Mucosa of descending colon (tissue), 3 donors: Measurements from ENCODE around the gene MPIG6B. TPM values are rescaled to one million over a fixed set of nuclear protein-coding genes. Genes with fewer than 3 reads are reported as not detected.

Experiments
- ATAC-seq: fragments of 200-7000 bp; cut with Tn5 transposase; one replicate; pipeline ENCODE4 v1.9.1; 2020; ENCODE audit warnings: mild to moderate bottlenecking, moderate library complexity
- DNase-seq, 3 donors: peaks; one replicate each; pipeline ENCODE4 v3.0.0-alpha.2; 2020
- H3K36me3 ChIP-seq: fragments of 200-600 bp; one replicate; pipeline ENCODE4 v1.8.0; 2021; ENCODE audit warnings: low read depth, mild to moderate bottlenecking
- H3K4me1 ChIP-seq: fragments of 200-600 bp; one replicate; pipeline ENCODE4 v1.8.0; 2021; ENCODE audit warnings: low read depth, mild to moderate bottlenecking
- H3K4me3 ChIP-seq: fragments of 200-600 bp; one replicate; pipeline ENCODE4 v1.8.0; 2021; ENCODE audit warnings: mild to moderate bottlenecking
- H3K9me3 ChIP-seq: fragments of 200-600 bp; one replicate; pipeline ENCODE4 v1.8.0; 2021; ENCODE audit warnings: mild to moderate bottlenecking
- CTCF ChIP-seq: fragments of 200-600 bp; IDR thresholded peaks from one replicate; pipeline ENCODE4 v1.8.0; 2022; ENCODE audit warnings: antibody characterized with exemption, mild to moderate bottlenecking
- intact Hi-C, 2 donors: fragments of 100-400 bp; cut with DNase I in 1 of 2; cut with micrococcal nuclease in 1 of 2; formaldehyde crosslinking; loops; one replicate each; pipeline versions ENCODE4 v1.11.0 to v1.11.1; 2022; cut with DNase I, micrococcal nuclease
- long read RNA-seq, 2 donors: library from polyadenylated mRNA; unstranded; transcript quantifications; one replicate each; pipeline ENCODE4 v2.0.0, GENCODE V29; 2019 to 2021
- total RNA-seq, 3 donors: library from RNA; stranded (reverse); fragmentation: NEBNext Ultra II Directional in 2 of 3; extraction: Animal tissue kit (Norgen Biotek cat#: 25700) in 2 of 3; gene quantifications; one replicate each; pipeline versions ENCODE4 v1.2.1 to v1.2.4, GENCODE V29; 2021 to 2023
- donor health status: DM: no; HTN: no; CAD: no; lungs with moderate emphysema.
- donor health status: DM: no; HTN: no; CAD: no.
- donor health status: DM: no; HTN: yes; CAD: no.

The MPIG6B gene
- total RNA-seq, result 1 to 10 TPM in 1 of 3 donors, under 1 TPM in 2; 0.48 to 1.4 (median 0.57) TPM
- long read RNA-seq, donor 1, result 0 reads
- long read RNA-seq, donor 2, result 0 reads

DNA sequence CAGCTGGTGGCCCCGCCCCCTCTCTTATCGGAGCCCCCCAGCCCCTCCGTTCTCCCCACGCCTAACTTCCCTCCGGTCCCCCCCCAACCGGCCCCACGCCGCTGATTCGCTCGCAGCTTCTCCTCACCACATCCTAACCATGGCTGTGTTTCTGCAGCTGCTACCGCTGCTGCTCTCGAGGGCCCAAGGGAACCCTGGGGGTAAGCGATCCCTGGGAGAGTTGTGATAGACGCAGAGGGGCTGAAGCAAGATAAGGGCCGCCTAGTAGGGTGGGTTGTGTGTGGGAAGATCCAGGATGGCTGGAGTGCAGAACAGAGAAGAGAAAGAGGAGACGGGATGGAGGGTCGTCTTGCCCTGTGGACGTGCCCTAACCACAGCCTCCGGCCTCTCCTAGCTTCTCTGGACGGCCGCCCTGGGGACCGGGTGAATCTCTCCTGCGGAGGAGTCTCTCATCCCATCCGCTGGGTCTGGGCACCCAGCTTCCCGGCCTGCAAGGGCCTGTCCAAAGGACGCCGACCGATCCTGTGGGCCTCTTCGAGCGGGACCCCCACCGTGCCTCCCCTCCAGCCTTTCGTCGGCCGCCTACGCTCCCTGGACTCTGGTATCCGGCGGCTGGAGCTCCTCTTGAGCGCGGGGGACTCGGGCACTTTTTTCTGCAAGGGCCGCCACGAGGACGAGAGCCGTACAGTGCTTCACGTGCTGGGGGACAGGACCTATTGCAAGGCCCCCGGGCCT, at the start of gene MPIG6B:
MPIG6B (plus strand) TSS at position 129 of the 735 bp plus-strand sequence; CDS start at position 140, 11 bp downstream.
- DNase-seq, result no peak
- peaks cover 23% of the 10 kb centered on the region for H3K4me1 ChIP-seq
- intact Hi-C loops, result no loop called here
- no peak within 1 kb of the TSS for H3K4me3 ChIP-seq
- H3K36me3 ChIP-seq, result no peaks in the 10 kb centered on the region
- H3K9me3 ChIP-seq, result no peaks in the 10 kb centered on the region
- ATAC-seq, result no peak
- TF ChIP-seq CTCF, result no peak

- intact Hi-C loops, result no loop called here
- TF ChIP-seq CTCF, result no peak
- ATAC-seq, result no peak
- Histone ChIP-seq H3K9me3 (no peaks in the 10 kb centered on the region), H3K4me3 (no peak overlapping the region), H3K36me3 (no peaks in the 10 kb centered on the region), H3K4me1 (peaks cover 11% of the 10 kb centered on the region)
- no peak for DNase-seq
Observed at GRCh38 chr6:31676322-31676903, 46.8 kb upstream of the MPIG6B start.

DNA sequence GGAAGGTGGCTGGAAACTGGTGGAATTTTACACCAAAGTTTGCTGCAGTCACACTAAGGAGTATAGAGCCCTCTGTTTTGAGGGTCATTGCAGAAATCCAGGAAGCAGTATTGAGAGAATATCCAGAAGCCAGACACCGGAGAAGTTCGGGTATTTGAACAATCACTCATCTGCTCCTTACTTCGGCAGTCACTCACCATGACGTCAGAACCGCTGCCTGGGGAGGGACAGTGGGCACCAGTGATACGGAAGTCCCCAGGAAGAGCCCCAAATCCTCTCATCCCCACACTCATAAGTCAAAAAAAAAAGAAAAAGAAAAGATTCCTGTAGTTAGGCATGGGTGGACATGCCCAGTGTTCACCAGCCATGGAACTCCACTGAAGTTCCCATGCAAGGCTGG, 46.3 kb upstream of the MPIG6B start:
- Histone ChIP-seq H3K4me1 (peaks cover 14% of the 10 kb centered on the region), H3K9me3 (no peaks in the 10 kb centered on the region), H3K36me3 (no peaks in the 10 kb centered on the region), H3K4me3 (no peak overlapping the region)
- TF ChIP-seq CTCF, result no peak
- intact Hi-C loops, result no loop called here
- no peak for ATAC-seq
- no peak for DNase-seq

GRCh38 chr6:31677955-31678354, 45.2 kb upstream of the MPIG6B start:
- ATAC-seq (no peak), DNase-seq (no peak)
- intact Hi-C loops, result no loop called here
- H3K36me3 ChIP-seq, result no peaks in the 10 kb centered on the region
- no peak overlapping the region for H3K4me3 ChIP-seq
- peaks cover 14% of the 10 kb centered on the region for H3K4me1 ChIP-seq
- H3K9me3 ChIP-seq, result no peaks in the 10 kb centered on the region
- TF ChIP-seq CTCF, result no peak

- DNase-seq (peak; percentile 87 to 90 (median 89)), ATAC-seq (peak; percentile 87)
- no peaks in the 10 kb centered on the region for H3K36me3 ChIP-seq
- peak; percentile 68 for TF ChIP-seq CTCF
- H3K9me3 ChIP-seq, result no peaks in the 10 kb centered on the region
- no peak within 1 kb of the TSS for H3K4me3 ChIP-seq
- H3K4me1 ChIP-seq, result peaks cover 14% of the 10 kb centered on the region
- intact Hi-C loops, result loop anchor here in 1 of 2 donors (10.0 kb wide), 1 partner anchor 184 kb away; the partner anchor contains the start of gene NEU1
Observed at GRCh38 chr6:31680226-31681134, 42.7 kb upstream of the MPIG6B start, which contains the start of gene LY6G5C. Gene LY6G5C, minus strand, starts transcription at chr6:31681067. Its CDS starts 694 bp downstream, at chr6:31680373.
